Nephron (organoid): Measurements from ENCODE around the gene FTO.

ENCODE experiments used
- H3K27ac Mint-ChIP-seq, 3 experiments: 2 replicates each; pipeline ENCODE4 v1.8.0; 2020; ENCODE audit warnings: mixed read lengths in 3 of 3, mild to moderate bottlenecking in 2 of 3, moderate library complexity in 1 of 3
- H3K27me3 Mint-ChIP-seq: 2 replicates; pipeline ENCODE4 v1.8.0; 2021; ENCODE audit warnings: low read depth, mild to moderate bottlenecking, moderate library complexity, mixed read lengths
- H3K36me3 Mint-ChIP-seq: 2 replicates; pipeline ENCODE4 v1.8.0; 2020; ENCODE audit warnings: low read depth, mixed read lengths
- H3K4me1 Mint-ChIP-seq: 2 replicates; pipeline ENCODE4 v1.8.0; 2020; ENCODE audit warnings: mixed read lengths
- H3K4me3 Mint-ChIP-seq, 3 experiments: 2 replicates each; pipeline ENCODE4 v1.8.0; 2020; ENCODE audit warnings: mild to moderate bottlenecking in 3 of 3, mixed read lengths in 3 of 3, moderate library complexity in 2 of 3
- H3K9me3 Mint-ChIP-seq: 2 replicates; pipeline ENCODE4 v1.8.0; 2020; ENCODE audit warnings: mixed read lengths
- TF ChIP-seq, protein P1 (sequence below), 3 experiments: fragments of 200-600 bp; sonication (generic); IDR thresholded peaks; one replicate each; pipeline ENCODE4 v1.5.0; 2021; ENCODE audit warnings: antibody characterized with exemption in 3 of 3; ENCODE audit not compliant: unreplicated experiment in 3 of 3

FTO gene

DNA sequence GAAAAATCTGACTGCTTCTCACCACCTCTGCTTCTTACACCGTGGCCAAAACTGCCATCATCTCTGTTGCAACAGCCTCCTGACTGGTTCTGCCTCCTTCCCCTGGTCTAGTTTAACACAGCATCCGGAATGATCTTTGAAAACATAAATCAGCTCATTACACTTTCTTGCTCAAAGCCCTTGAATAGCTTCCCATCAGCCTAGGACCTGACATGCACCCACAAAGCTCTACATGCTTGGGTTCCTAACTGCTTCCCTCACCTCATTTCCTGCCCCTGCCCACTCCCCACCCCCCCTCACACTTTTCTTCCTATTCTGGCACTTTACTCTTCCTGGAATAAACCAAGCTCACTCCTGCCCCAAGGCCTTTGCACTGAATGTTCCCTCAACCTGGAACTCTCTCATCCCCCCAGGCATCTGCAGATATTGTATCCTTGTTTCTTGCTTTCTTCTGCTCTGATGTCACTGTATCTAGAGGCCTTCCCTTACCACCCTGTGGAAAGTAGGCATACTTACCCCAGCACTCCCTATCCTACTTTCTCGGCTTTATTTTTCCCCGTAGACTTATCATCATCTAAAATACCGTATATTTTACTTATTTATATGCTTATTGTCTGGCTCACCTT lies 112.4 kb downstream of the FTO start:
- Mint-ChIP-seq H3K27me3 (no peaks in the 10 kb centered on the region), H3K4me1 (no peaks in the 10 kb centered on the region), H3K9me3 (no peaks in the 10 kb centered on the region), H3K27ac (no peak overlapping the region), H3K4me3 (no peak overlapping the region), H3K36me3 (peaks cover 35% of the 10 kb centered on the region)
- TF ChIP-seq, protein P1, sequence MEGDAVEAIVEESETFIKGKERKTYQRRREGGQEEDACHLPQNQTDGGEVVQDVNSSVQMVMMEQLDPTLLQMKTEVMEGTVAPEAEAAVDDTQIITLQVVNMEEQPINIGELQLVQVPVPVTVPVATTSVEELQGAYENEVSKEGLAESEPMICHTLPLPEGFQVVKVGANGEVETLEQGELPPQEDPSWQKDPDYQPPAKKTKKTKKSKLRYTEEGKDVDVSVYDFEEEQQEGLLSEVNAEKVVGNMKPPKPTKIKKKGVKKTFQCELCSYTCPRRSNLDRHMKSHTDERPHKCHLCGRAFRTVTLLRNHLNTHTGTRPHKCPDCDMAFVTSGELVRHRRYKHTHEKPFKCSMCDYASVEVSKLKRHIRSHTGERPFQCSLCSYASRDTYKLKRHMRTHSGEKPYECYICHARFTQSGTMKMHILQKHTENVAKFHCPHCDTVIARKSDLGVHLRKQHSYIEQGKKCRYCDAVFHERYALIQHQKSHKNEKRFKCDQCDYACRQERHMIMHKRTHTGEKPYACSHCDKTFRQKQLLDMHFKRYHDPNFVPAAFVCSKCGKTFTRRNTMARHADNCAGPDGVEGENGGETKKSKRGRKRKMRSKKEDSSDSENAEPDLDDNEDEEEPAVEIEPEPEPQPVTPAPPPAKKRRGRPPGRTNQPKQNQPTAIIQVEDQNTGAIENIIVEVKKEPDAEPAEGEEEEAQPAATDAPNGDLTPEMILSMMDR (IDR thresholded peaks at IDR 0.05; ENCODE audit: unreplicated experiment in 3 of 3), result no peak

DNA sequence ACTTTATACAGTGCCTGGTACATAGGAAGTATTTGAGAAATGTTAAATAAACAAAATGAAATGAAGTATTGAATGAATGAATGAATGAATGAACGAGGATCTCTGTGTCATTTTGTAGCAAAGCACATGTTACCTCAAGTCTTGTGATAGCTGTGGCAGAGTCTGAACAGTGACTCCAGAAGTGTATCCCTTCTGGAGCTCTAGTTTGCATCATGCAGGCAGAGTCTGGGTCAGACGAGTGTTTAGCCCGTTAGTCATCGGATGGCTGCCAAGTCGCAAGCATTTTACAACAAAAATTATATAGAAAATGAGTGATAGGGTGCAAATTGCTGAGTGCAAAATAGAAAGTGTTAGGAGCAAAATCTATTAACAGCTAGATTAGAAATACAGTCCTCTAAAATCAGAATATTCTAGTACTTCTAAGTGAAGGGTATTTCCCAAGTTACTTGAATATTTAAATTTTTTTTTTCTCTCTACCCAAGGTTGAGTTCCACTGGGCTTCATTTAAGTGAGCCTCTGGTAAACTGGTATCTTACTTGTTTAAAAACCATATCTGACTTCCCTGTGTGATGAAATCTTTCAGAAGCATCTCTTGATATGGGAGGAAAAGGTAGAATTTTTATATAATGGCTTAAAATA lies 113.3 kb downstream of the FTO start:
- no peak overlapping the region for H3K27ac Mint-ChIP-seq
- H3K27me3 Mint-ChIP-seq, result no peaks in the 10 kb centered on the region
- no peaks in the 10 kb centered on the region for H3K4me1 Mint-ChIP-seq
- TF ChIP-seq, protein P1 (IDR thresholded peaks at IDR 0.05; ENCODE audit: unreplicated experiment in 3 of 3), result no peak
- no peaks in the 10 kb centered on the region for H3K9me3 Mint-ChIP-seq
- no peak overlapping the region for H3K4me3 Mint-ChIP-seq
- peaks cover 31% of the 10 kb centered on the region for H3K36me3 Mint-ChIP-seq

DNA sequence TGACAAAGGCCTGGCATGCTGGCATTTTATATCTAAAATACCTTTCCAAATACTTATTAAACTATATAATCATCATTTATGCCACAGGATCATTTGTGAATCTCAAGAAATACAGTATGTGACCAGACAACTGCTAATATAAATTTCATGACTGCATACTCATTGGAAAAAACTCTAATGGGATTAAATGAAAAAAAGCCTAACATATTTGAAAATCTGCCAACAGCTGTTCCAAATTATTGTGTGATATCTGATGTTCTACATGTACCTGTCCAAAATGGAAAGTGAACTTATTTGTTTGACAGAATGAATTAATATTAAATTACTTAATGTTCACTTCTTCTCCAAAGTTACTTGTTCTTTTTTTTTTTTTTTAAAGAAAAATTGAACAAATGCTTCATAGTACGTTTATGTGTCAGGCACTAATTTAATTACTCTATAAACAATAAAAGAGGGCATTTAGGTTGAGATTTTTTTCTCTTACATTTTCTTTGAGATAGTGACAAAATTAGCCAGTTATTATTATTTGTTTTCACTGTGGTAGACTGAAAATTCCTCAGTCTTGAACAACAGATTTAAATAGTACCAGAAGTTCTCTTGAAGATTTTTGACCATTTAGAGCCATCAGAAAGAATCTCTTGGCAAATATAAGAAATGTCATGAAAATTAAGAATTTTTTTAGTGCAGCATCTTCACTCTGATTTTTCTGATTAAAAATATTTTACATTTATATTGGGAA lies 114.0 kb downstream of the FTO start:
- peaks cover 31% of the 10 kb centered on the region for H3K36me3 Mint-ChIP-seq
- H3K9me3 Mint-ChIP-seq, result no peaks in the 10 kb centered on the region
- H3K27me3 Mint-ChIP-seq, result no peaks in the 10 kb centered on the region
- H3K4me1 Mint-ChIP-seq, result no peaks in the 10 kb centered on the region
- no peak overlapping the region for H3K27ac Mint-ChIP-seq
- H3K4me3 Mint-ChIP-seq, result no peak overlapping the region
- TF ChIP-seq, protein P1 (IDR thresholded peaks at IDR 0.05; ENCODE audit: unreplicated experiment in 3 of 3), result no peak

DNA sequence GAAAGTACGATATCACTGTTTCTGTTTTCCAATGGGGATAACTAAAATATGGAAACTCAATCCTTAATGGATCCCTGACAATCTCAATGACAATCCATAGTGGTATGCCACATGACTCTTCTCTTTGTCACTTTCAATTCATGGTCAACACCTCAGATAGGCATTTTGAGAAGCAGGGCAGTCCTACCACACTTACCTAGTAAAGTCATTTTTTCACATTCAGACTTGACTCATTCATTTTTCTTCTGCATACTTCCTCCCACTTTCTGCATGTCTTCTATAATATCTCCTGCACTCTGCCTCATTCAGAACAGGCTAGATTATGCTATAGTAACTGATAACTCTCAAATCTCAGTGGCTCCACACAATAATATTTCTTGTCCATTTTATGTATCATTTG lies 117.5 kb downstream of the FTO start:
- no peaks in the 10 kb centered on the region for H3K4me1 Mint-ChIP-seq
- H3K27me3 Mint-ChIP-seq, result no peaks in the 10 kb centered on the region
- H3K4me3 Mint-ChIP-seq, result no peak overlapping the region
- TF ChIP-seq, protein P1 (IDR thresholded peaks at IDR 0.05; ENCODE audit: unreplicated experiment in 3 of 3), result no peak
- H3K36me3 Mint-ChIP-seq, result peaks cover 5% of the 10 kb centered on the region
- no peaks in the 10 kb centered on the region for H3K9me3 Mint-ChIP-seq
- H3K27ac Mint-ChIP-seq, result no peak overlapping the region

DNA sequence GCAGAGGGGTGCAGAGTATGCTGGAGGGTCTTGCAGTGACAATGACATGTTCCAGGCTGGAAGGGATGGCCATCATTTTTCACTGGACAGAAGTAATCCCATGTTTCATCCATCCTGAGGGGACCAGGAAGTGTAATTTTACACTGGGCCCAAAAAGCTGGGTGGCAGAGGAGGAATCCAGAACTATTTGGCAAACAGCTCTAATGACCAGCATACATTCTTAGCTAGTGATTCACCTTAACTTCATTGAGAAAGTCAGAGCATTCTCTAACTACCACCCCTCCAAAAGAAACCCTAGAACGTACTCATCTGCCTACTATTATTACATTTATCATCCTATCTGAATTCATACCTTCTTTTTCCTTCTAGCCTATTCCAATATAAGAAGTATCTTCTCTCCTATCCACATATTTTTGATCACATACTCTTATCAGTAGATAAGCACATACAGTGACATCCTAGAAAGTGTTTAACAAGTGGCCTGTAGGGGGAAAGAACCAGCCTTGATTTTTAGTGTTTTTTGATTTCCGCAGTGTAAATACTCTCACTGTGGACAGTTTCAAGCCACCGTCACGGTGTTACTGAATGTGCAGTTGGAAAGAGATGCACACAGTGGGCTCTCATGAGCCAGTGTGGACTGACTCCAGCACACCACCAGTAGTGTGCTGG lies 118.1 kb downstream of the FTO start:
- Mint-ChIP-seq H3K4me1 (peaks cover 2% of the 10 kb centered on the region), H3K27me3 (no peaks in the 10 kb centered on the region), H3K9me3 (no peaks in the 10 kb centered on the region), H3K36me3 (peaks cover 4% of the 10 kb centered on the region), H3K4me3 (no peak overlapping the region), H3K27ac (no peak overlapping the region)
- TF ChIP-seq, protein P1 (IDR thresholded peaks at IDR 0.05; ENCODE audit: unreplicated experiment in 3 of 3), result no peak
